H1 (cell line): ENCODE data around the gene SLC35B4. TPM values are rescaled to one million over a fixed set of nuclear protein-coding genes. Genes with fewer than 3 reads are reported as not detected.

Experiments
- CTCF ChIA-PET: fragments of 300-600 bp; sonication (Branson Sonifier 250); formaldehyde crosslinking; loops from one replicate; lab custom pipeline; 2021; ENCODE audit not compliant: partially characterized antibody; lab: Charles Lee
- POLR2A ChIA-PET: fragments of 300-600 bp; sonication (Branson Sonifier 250); formaldehyde crosslinking; loops from one replicate; lab custom pipeline; 2021; ENCODE audit warnings: inconsistent platforms; ENCODE audit not compliant: partially characterized antibody; lab: Charles Lee
- DNase-seq, 2 experiments: peaks; one replicate each; pipeline versions ENCODE4 v3.0.0 to v3.0.0-alpha.2; 2010 to 2022; ENCODE audit warnings: low spot score in 2 of 2, low read depth in 1 of 2, mixed read lengths in 1 of 2
- FAIRE-seq: peaks from 2 replicates; lab custom pipeline; 2011; peaks lifted over from hg19 to GRCh38; lab: Jason Lieb, UNC
- H2AFZ ChIP-seq: 2 replicates; pipeline ENCODE4 v1.8.1; 2012; ENCODE audit warnings: low read length, inconsistent platforms
- H2AK5ac ChIP-seq: 2 replicates; pipeline ENCODE4 v1.6.1; 2013; ENCODE audit warnings: low read depth, low read length
- H2BK120ac ChIP-seq: replicated peaks from 2 replicates; pipeline ENCODE3; 2013; ENCODE audit warnings: low read depth, low read length, inconsistent platforms
- H2BK12ac ChIP-seq: 2 replicates; pipeline ENCODE4 v1.6.1; 2013; ENCODE audit warnings: low read depth, low read length
- H2BK15ac ChIP-seq: 2 replicates; pipeline ENCODE4 v1.6.1; 2013; ENCODE audit warnings: low read length
- H2BK20ac ChIP-seq: 2 replicates; pipeline ENCODE4 v1.6.1; 2013; ENCODE audit warnings: low read length
- H2BK5ac ChIP-seq: 2 replicates; pipeline ENCODE4 v1.6.1; 2013; ENCODE audit warnings: low read depth, low read length
- H3K14ac ChIP-seq: 2 replicates; pipeline ENCODE4 v1.6.1; 2013; ENCODE audit warnings: inconsistent platforms; ENCODE audit not compliant: insufficient read length
- H3K18ac ChIP-seq: 2 replicates; pipeline ENCODE4 v1.6.1; 2013; ENCODE audit warnings: low read length; ENCODE audit errors: extremely low read depth
- H3K23ac ChIP-seq: 2 replicates; pipeline ENCODE4 v1.6.1; 2013; ENCODE audit warnings: inconsistent platforms; ENCODE audit not compliant: insufficient read length
- H3K23me2 ChIP-seq: 2 replicates; pipeline ENCODE4 v1.6.1; 2013; ENCODE audit warnings: low read depth, low read length
- H3K27ac ChIP-seq: 2 replicates; pipeline ENCODE4 v1.6.1; 2011; ENCODE audit warnings: low read depth, low read length, inconsistent platforms
- H3K27me3 ChIP-seq, 4 experiments: replicated peaks in 1 of 4; 1 replicate in 1 of 4; 2 replicates in 3 of 4; pipeline versions ENCODE4 v1.6.1 to v1.8.1; 2011 to 2013; ENCODE audit warnings: low read length in 3 of 4, mild to moderate bottlenecking in 3 of 4, inconsistent platforms in 2 of 4, mixed read lengths in 2 of 4, moderate library complexity in 1 of 4; ENCODE audit not compliant: control insufficient read depth in 3 of 4, insufficient read depth in 3 of 4; ENCODE audit errors: extremely low read depth in 1 of 4
- H3K36me3 ChIP-seq, 4 experiments: 2 replicates each; pipeline versions ENCODE4 v1.6.1 to v1.8.1; 2011 to 2013; ENCODE audit warnings: mild to moderate bottlenecking in 4 of 4, low read length in 3 of 4, moderate library complexity in 2 of 4, control low read depth in 1 of 4, inconsistent platforms in 1 of 4; ENCODE audit not compliant: insufficient read depth in 4 of 4, control insufficient read depth in 2 of 4
- H3K4ac ChIP-seq: replicated peaks from 2 replicates; pipeline ENCODE3; 2013; ENCODE audit warnings: low read length, low read depth, mixed read lengths, inconsistent platforms; ENCODE audit not compliant: insufficient read length
- H3K4me1 ChIP-seq, 4 experiments: replicated peaks in 1 of 4; 1 replicate in 1 of 4; 2 replicates in 3 of 4; pipeline versions ENCODE4 v1.6.1 to v1.8.1; 2011 to 2013; ENCODE audit warnings: low read length in 3 of 4, inconsistent platforms in 2 of 4, mixed read lengths in 1 of 4; ENCODE audit not compliant: insufficient read depth in 4 of 4, control insufficient read depth in 3 of 4
- H3K4me2 ChIP-seq, 2 experiments: 2 replicates each; pipeline versions ENCODE4 v1.6.1 to v1.8.1; 2011 to 2013; ENCODE audit warnings: low read depth in 2 of 2, low read length in 2 of 2, control low read depth in 1 of 2, inconsistent platforms in 1 of 2, mild to moderate bottlenecking in 1 of 2; ENCODE audit not compliant: insufficient read depth in 1 of 2
- H3K4me3 ChIP-seq, 4 experiments: fragments of 200-600, 300-600 bp in 1 of 4; sonication (generic), shearing (Covaris generic), sonication (Bioruptor Twin) in 1 of 4; 2 replicates each; pipeline versions ENCODE4 v1.5.1 to v1.8.1; 2011 to 2016; ENCODE audit warnings: low read length in 4 of 4, low read depth in 3 of 4, control low read depth in 2 of 4, inconsistent platforms in 2 of 4, mild to moderate bottlenecking in 2 of 4, mixed read lengths in 1 of 4, moderate library complexity in 1 of 4; ENCODE audit not compliant: insufficient read depth in 2 of 4; ENCODE audit errors: extremely low read depth in 1 of 4
- H3K56ac ChIP-seq: replicated peaks from 2 replicates; pipeline ENCODE3; 2013; ENCODE audit warnings: low read depth, mild to moderate bottlenecking, mixed read lengths, low read length, inconsistent platforms; ENCODE audit not compliant: insufficient read length
- H3K79me1 ChIP-seq: 2 replicates; pipeline ENCODE4 v1.6.1; 2013; ENCODE audit warnings: low read depth, low read length, control low read depth
- H3K79me2 ChIP-seq, 2 experiments: 2 replicates each; pipeline versions ENCODE4 v1.6.1 to v1.8.1; 2012 to 2013; ENCODE audit warnings: low read length in 2 of 2, mild to moderate bottlenecking in 2 of 2, inconsistent platforms in 1 of 2; ENCODE audit not compliant: insufficient read depth in 2 of 2, control insufficient read depth in 1 of 2
- H3K9ac ChIP-seq, 4 experiments: replicated peaks in 1 of 4; 1 replicate in 1 of 4; 2 replicates in 3 of 4; pipeline versions ENCODE4 v1.6.1 to v1.8.1; 2011 to 2013; ENCODE audit warnings: low read depth in 3 of 4, low read length in 3 of 4, control low read depth in 2 of 4, mild to moderate bottlenecking in 2 of 4, moderate library complexity in 2 of 4, inconsistent platforms in 1 of 4; ENCODE audit errors: extremely low read depth in 1 of 4
- H3K9me3 ChIP-seq, 2 experiments: 2 replicates each; pipeline versions ENCODE4 v1.6.1 to v1.8.1; 2012 to 2013; ENCODE audit warnings: mild to moderate bottlenecking in 2 of 2, moderate library complexity in 2 of 2, control low read depth in 1 of 2, inconsistent platforms in 1 of 2, low read depth in 1 of 2, low read length in 1 of 2, mixed read lengths in 1 of 2; ENCODE audit not compliant: insufficient read depth in 2 of 2
- H4K20me1 ChIP-seq, 2 experiments: replicated peaks in 1 of 2; 2 replicates each; pipeline versions ENCODE3 to v1.8.1; 2011 to 2013; ENCODE audit warnings: inconsistent platforms in 2 of 2, low read length in 2 of 2, mild to moderate bottlenecking in 1 of 2; ENCODE audit not compliant: insufficient read depth in 2 of 2, control insufficient read depth in 1 of 2
- H4K5ac ChIP-seq: 2 replicates; pipeline ENCODE4 v1.6.1; 2013; ENCODE audit warnings: low read length, low read depth, mixed read lengths, inconsistent platforms; ENCODE audit not compliant: insufficient read length
- H4K8ac ChIP-seq: 2 replicates; pipeline ENCODE4 v1.8.0; 2013; ENCODE audit warnings: mild to moderate bottlenecking, moderate library complexity, low read length, inconsistent platforms; ENCODE audit not compliant: insufficient read depth; ENCODE audit errors: extremely low read depth
- H4K91ac ChIP-seq: replicated peaks from 2 replicates; pipeline ENCODE3; 2013; ENCODE audit warnings: low read length, mixed read lengths, inconsistent platforms; ENCODE audit not compliant: insufficient read length
- BACH1 ChIP-seq: IDR thresholded peaks from 2 replicates; pipeline ENCODE4 v1.6.1; 2012; ENCODE audit warnings: low read length, improper control_type of control experiment
- CTCF ChIP-seq, 3 experiments: IDR thresholded peaks; 1 replicate in 2 of 3; 2 replicates in 1 of 3; pipeline versions ENCODE4 v1.5.1 to v1.6.1; 2011; ENCODE audit warnings: low read length in 3 of 3, mild to moderate bottlenecking in 3 of 3, inconsistent platforms in 2 of 3, low read depth in 1 of 3, moderate library complexity in 1 of 3; ENCODE audit not compliant: insufficient read depth in 1 of 3; ENCODE audit errors: control extremely low read depth in 1 of 3
- E2F6 ChIP-seq: IDR thresholded peaks from 2 replicates; pipeline ENCODE4 v1.6.1; 2012; ENCODE audit warnings: inconsistent platforms
- GABPA ChIP-seq: IDR thresholded peaks from 2 replicates; pipeline ENCODE4 v1.6.1; 2011; ENCODE audit warnings: mild to moderate bottlenecking, low read length, moderate library complexity, borderline replicate concordance; ENCODE audit not compliant: insufficient read depth
- NANOG ChIP-seq: IDR thresholded peaks from 2 replicates; pipeline ENCODE4 v1.6.1; 2011; ENCODE audit warnings: low read length, low read depth, mild to moderate bottlenecking, inconsistent platforms; ENCODE audit not compliant: insufficient read depth, poor library complexity, severe bottlenecking
- POU5F1 ChIP-seq: IDR thresholded peaks from 2 replicates; pipeline ENCODE4 v1.6.1; 2011; ENCODE audit warnings: low read depth, mild to moderate bottlenecking, low read length, moderate library complexity
- RAD21 ChIP-seq, 2 experiments: IDR thresholded peaks in 1 of 2; conservative IDR thresholded peaks in 1 of 2; 2 replicates each; pipeline ENCODE4 v1.6.1; 2011; ENCODE audit warnings: low read depth in 2 of 2, low read length in 2 of 2, improper control_type of control experiment in 1 of 2, inconsistent platforms in 1 of 2, mild to moderate bottlenecking in 1 of 2, moderate library complexity in 1 of 2
- RNF2 ChIP-seq: fragments of 200-900, 300-1000 bp; sonication (generic); IDR thresholded peaks from 2 replicates; pipeline ENCODE4 v1.7.1; 2016; ENCODE audit warnings: borderline replicate concordance, low read depth, mild to moderate bottlenecking, antibody characterized with exemption, low read length; ENCODE audit not compliant: poor library complexity, severe bottlenecking; ENCODE audit errors: missing control alignments
- SUZ12 ChIP-seq: fragments of 200-600 bp; sonication (generic); IDR thresholded peaks from 2 replicates; pipeline ENCODE4 v1.6.1; 2012; ENCODE audit warnings: mild to moderate bottlenecking, inconsistent platforms, low read length, moderate library complexity, mixed read lengths
- TAF7 ChIP-seq: optimal IDR thresholded peaks from 2 replicates; pipeline ENCODE3; 2011; ENCODE audit warnings: low read depth, mild to moderate bottlenecking, inconsistent platforms, low read length, moderate library complexity, borderline replicate concordance
- WGBS, 2 experiments: shearing (Covaris generic) in 1 of 2; methylation state at CpG; one replicate each; pipeline versions ENCODE4 v1.1.6 to v1.1.7; 2013 to 2015; ENCODE audit warnings: low lambda C conversion rate in 2 of 2, mixed read lengths in 2 of 2, inconsistent platforms in 1 of 2, low coverage in 1 of 2, missing lambda C conversion rate in 1 of 2; ENCODE audit not compliant: insufficient replicate concordance in 2 of 2, insufficient coverage in 1 of 2, insufficient read length in 1 of 2; ENCODE audit errors: extremely low coverage in 1 of 2, missing lambda C conversion rate in 1 of 2; 5-methylcytosine and 5-hydroxymethylcytosine counted together
- polyA plus RNA-seq, 7 experiments: library from polyadenylated mRNA; depleted of rRNA in 3 of 7; stranded (reverse) in 5 of 7; unstranded in 2 of 7; fragments of >200 nt in 5 of 7; fragments of 200-250 nt in 2 of 7; gene quantifications; 1 replicate in 5 of 7; 2 replicates in 1 of 7; 4 replicates in 1 of 7; pipeline versions ENCODE4 v1.2.1 to v1.2.3, GENCODE V29; 2011 to 2013; ENCODE audit warnings: missing spikeins in 2 of 7, mixed read lengths in 2 of 7
- total RNA-seq: library from RNA; stranded (reverse); fragmentation: NEBNext Ultra II Directional; extraction: Animal tissue kit (Norgen Biotek cat#: 25700); gene quantifications from 2 replicates; pipeline ENCODE4 v1.2.1, GENCODE V29; 2021

SLC35B4 gene
- total and polyA plus RNA-seq, 2 of the 8 experiments (the other 6 are each of a cell fraction or from before 2014, with no cell fraction given), result 28.9 to 34.6 TPM

GRCh38 chr7:134246347-134246746, 70.4 kb downstream of the SLC35B4 start:
- Histone ChIP-seq H3K27me3 (no peaks in the 10 kb centered on the region), H4K20me1 (no peaks in the 10 kb centered on the region), H3K23ac (no peak overlapping the region), H3K4me3 (no peak overlapping the region), H3K9ac (no peak overlapping the region), H3K79me2 (no peaks in the 10 kb centered on the region), H3K36me3 (no peaks in the 10 kb centered on the region), H2BK15ac (no peak overlapping the region), H3K27ac (no peak overlapping the region), H4K91ac (no peak overlapping the region), H3K56ac (no peak overlapping the region), H3K4me1 (no peaks in the 10 kb centered on the region), H2BK12ac (no peak overlapping the region), H3K79me1 (no peaks in the 10 kb centered on the region), H2AK5ac (no peak overlapping the region), H4K8ac (no peak overlapping the region), H2AFZ (no peak overlapping the region), H3K9me3 (no peaks in the 10 kb centered on the region), H3K23me2 (no peaks in the 10 kb centered on the region), H3K4ac (no peak overlapping the region), H4K5ac (no peak overlapping the region), H2BK5ac (no peak overlapping the region), H3K14ac (no peak overlapping the region), H3K4me2 (no peak overlapping the region), H2BK120ac (no peak overlapping the region), H2BK20ac (no peak overlapping the region), H3K18ac (no peak overlapping the region)
- 85% methylated on average over 3 of the region's 3 CpGs; no CpG with 5 or more reads in 1 of the 2 experiments for WGBS, 2 experiments
- DNase-seq (no peak), FAIRE-seq (no peak)
- CTCF ChIA-PET, result no interaction called here
- POLR2A ChIA-PET, result no interaction called here
- TF ChIP-seq RNF2 (no peak), CTCF (IDR thresholded peaks at IDR 0.05; ENCODE audit: control extremely low read depth in 1 of 3, insufficient read depth in 1 of 3, low read depth in 1 of 3, low read length in 3 of 3) (no peak), E2F6 (no peak), POU5F1 (no peak), TAF7 (no peak), GABPA (no peak), RAD21 (IDR thresholded peaks at IDR 0.05 in 1 of 2, conservative IDR thresholded peaks at IDR 0.05 in 1 of 2; ENCODE audit: low read depth in 2 of 2, low read length in 2 of 2) (no peak), SUZ12 (no peak), BACH1 (no peak), NANOG (no peak)
